HCT116 (cell line): ENCODE data around the gene RIMS1. TPM values are rescaled to one million over a fixed set of nuclear protein-coding genes. Genes with fewer than 3 reads are reported as not detected.

Experiments
- ATAC-seq: fragments of 200-7000 bp; cut with Tn5 transposase; 2 replicates; pipeline ENCODE4 v1.9.1; 2020; ENCODE audit warnings: mild to moderate bottlenecking, moderate library complexity
- BruUV-seq: library from RNA; stranded (reverse); fragments of 400-500 nt; replicated peaks from 2 replicates; lab custom pipeline; 2021; lab: Mats Ljungman, UMichigan
- CTCF ChIA-PET: fragments of 300-600 bp; sonication (Branson Sonifier 250); formaldehyde crosslinking; loops from one replicate; lab custom pipeline; 2021; ENCODE audit warnings: antibody characterized with exemption; lab: Charles Lee
- POLR2A ChIA-PET: fragments of 300-600, 350-600 bp; sonication (Branson Sonifier 250); formaldehyde crosslinking; loops from one replicate; lab custom pipeline; 2021; ENCODE audit warnings: antibody characterized with exemption; lab: Charles Lee
- RAD21 ChIA-PET, 2 experiments: fragments of 300-600 bp; sonication (Branson Sonifier 250); formaldehyde crosslinking; loops; one replicate each; lab custom pipeline; 2023; ENCODE audit warnings: low total read pairs in 2 of 2; ENCODE audit not compliant: uncharacterized antibody in 2 of 2, unreplicated experiment in 2 of 2, low non-redundant PET in 1 of 2; lab: Charles Lee
- DNase-seq: peaks from one replicate; pipeline ENCODE4 v3.0.0-alpha.2; 2010; ENCODE audit warnings: low read depth, low spot score
- H2AFZ ChIP-seq: fragments of 200-600 bp; shearing (Covaris generic), sonication (generic); 2 replicates; pipeline ENCODE4 v1.6.1; 2017; ENCODE audit warnings: low read depth, mixed run types, mixed read lengths, antibody characterized with exemption, low read length; ENCODE audit not compliant: poor library complexity, severe bottlenecking
- H3K27ac ChIP-seq: 2 replicates; pipeline ENCODE4 v1.5.1; 2012; ENCODE audit warnings: low read depth, low read length
- H3K27me3 ChIP-seq: fragments of 200-600 bp; sonication (generic); 2 replicates; pipeline ENCODE4 v1.6.1; 2016; ENCODE audit warnings: mixed run types, low read length, mixed read lengths; ENCODE audit not compliant: insufficient read depth
- H3K36me3 ChIP-seq, 2 experiments: fragments of 200-500 bp in 1 of 2; fragments of 200-600 bp in 1 of 2; sonication (Bioruptor generic) in 1 of 2; sonication (generic) in 1 of 2; 2 replicates each; pipeline versions ENCODE4 v1.5.1 to v1.6.1; 2014 to 2016; ENCODE audit warnings: low read length in 2 of 2, inconsistent platforms in 1 of 2, mixed read lengths in 1 of 2, mixed run types in 1 of 2; ENCODE audit not compliant: insufficient read depth in 2 of 2, control insufficient read depth in 1 of 2
- H3K4me1 ChIP-seq, 2 experiments: fragments of 200-600 bp in 1 of 2; sonication (generic) in 1 of 2; 2 replicates each; pipeline versions ENCODE4 v1.5.1 to v1.6.1; 2012 to 2017; ENCODE audit warnings: low read length in 2 of 2, inconsistent platforms in 1 of 2, mild to moderate bottlenecking in 1 of 2, mixed read lengths in 1 of 2, mixed run types in 1 of 2, moderate library complexity in 1 of 2; ENCODE audit not compliant: insufficient read depth in 2 of 2, control insufficient read depth in 1 of 2
- H3K4me2 ChIP-seq: fragments of 200-600 bp; sonication (generic); 2 replicates; pipeline ENCODE4 v1.6.1; 2017; ENCODE audit warnings: mixed run types, low read length, mixed read lengths
- H3K4me3 ChIP-seq, 2 experiments: fragments of 200-600 bp in 1 of 2; sonication (generic) in 1 of 2; replicated peaks in 1 of 2; 2 replicates each; pipeline ENCODE4 v1.5.1; 2011 to 2016; ENCODE audit warnings: low read length in 2 of 2, control low read depth in 1 of 2, low read depth in 1 of 2, mild to moderate bottlenecking in 1 of 2, mixed read lengths in 1 of 2, mixed run types in 1 of 2
- H3K79me2 ChIP-seq: fragments of 200-600 bp; sonication (generic); 2 replicates; pipeline ENCODE4 v1.6.1; 2017; ENCODE audit warnings: mild to moderate bottlenecking, mixed run types, low read length, moderate library complexity, mixed read lengths; ENCODE audit not compliant: insufficient read depth
- H3K9ac ChIP-seq: fragments of 200-600 bp; sonication (generic); 2 replicates; pipeline ENCODE4 v1.6.1; 2016; ENCODE audit warnings: low read length, mixed read lengths
- H3K9me2 ChIP-seq: fragments of 200-600 bp; sonication (generic), shearing (Covaris generic); 2 replicates; pipeline ENCODE4 v1.6.1; 2017; ENCODE audit warnings: mixed run types, mild to moderate bottlenecking, moderate library complexity; ENCODE audit not compliant: insufficient read depth
- H3K9me3 ChIP-seq, 2 experiments: fragments of 200-500 bp in 1 of 2; fragments of 200-600 bp in 1 of 2; sonication (Bioruptor generic) in 1 of 2; sonication (generic) in 1 of 2; 2 replicates each; pipeline ENCODE4 v1.6.1; 2014 to 2017; ENCODE audit warnings: low read length in 2 of 2, mixed read lengths in 2 of 2, inconsistent platforms in 1 of 2, low read depth in 1 of 2, mild to moderate bottlenecking in 1 of 2, mixed run types in 1 of 2, moderate library complexity in 1 of 2; ENCODE audit not compliant: control insufficient read depth in 1 of 2, insufficient read depth in 1 of 2
- H4K20me1 ChIP-seq: fragments of 200-600 bp; sonication (generic), shearing (Covaris generic); 2 replicates; pipeline ENCODE4 v1.6.1; 2017; ENCODE audit warnings: mixed run types, mild to moderate bottlenecking, moderate library complexity; ENCODE audit not compliant: insufficient read depth
- EGR1 ChIP-seq: IDR thresholded peaks from 2 replicates; pipeline ENCODE4 v1.6.1; 2012; ENCODE audit warnings: low read depth
- EZH2phosphoT487 ChIP-seq: fragments of 200-600 bp; IDR thresholded peaks from 2 replicates; pipeline ENCODE4 v1.6.1; 2018; ENCODE audit warnings: antibody characterized with exemption, borderline replicate concordance
- FOSL1 ChIP-seq: IDR thresholded peaks from 2 replicates; pipeline ENCODE4 v1.6.1; 2012; ENCODE audit warnings: low read depth
- MAX ChIP-seq: IDR thresholded peaks from 2 replicates; pipeline ENCODE4 v1.6.1; 2012
- RAD21 ChIP-seq: IDR thresholded peaks from 2 replicates; pipeline ENCODE4 v1.6.1; 2012; ENCODE audit warnings: low read depth, mild to moderate bottlenecking
- REST ChIP-seq: IDR thresholded peaks from 2 replicates; pipeline ENCODE4 v1.6.1; 2012; ENCODE audit warnings: low read depth
- SIN3A ChIP-seq: IDR thresholded peaks from 2 replicates; pipeline ENCODE4 v1.6.1; 2012; ENCODE audit warnings: low read depth
- SRF ChIP-seq: IDR thresholded peaks from 2 replicates; pipeline ENCODE4 v1.6.1; 2012; ENCODE audit warnings: low read depth
- YY1 ChIP-seq: IDR thresholded peaks from 2 replicates; pipeline ENCODE4 v1.6.1; 2011; ENCODE audit warnings: low read length, low read depth, moderate library complexity, mild to moderate bottlenecking; ENCODE audit not compliant: insufficient replicate concordance; ENCODE audit errors: extremely low read depth
- ZBTB33 ChIP-seq: IDR thresholded peaks from 2 replicates; pipeline ENCODE4 v1.6.1; 2011; ENCODE audit warnings: mild to moderate bottlenecking, low read length, moderate library complexity; ENCODE audit not compliant: insufficient replicate concordance; ENCODE audit errors: extremely low read depth
- ZNF274 ChIP-seq: fragments of 200-500 bp; sonication (Bioruptor generic); IDR thresholded peaks from 2 replicates; pipeline ENCODE4 v1.6.1; 2014; ENCODE audit warnings: mild to moderate bottlenecking, low read depth, low read length, inconsistent platforms
- intact Hi-C: fragments of 100-400 bp; cut with micrococcal nuclease; formaldehyde crosslinking; loops from 2 replicates; pipeline ENCODE4 v1.10.0; 2022
- total RNA-seq: library from RNA; stranded (reverse); gene quantifications from one replicate; pipeline ENCODE4 v1.2.1, GENCODE V29; 2021; ENCODE audit not compliant: unreplicated experiment

The RIMS1 gene
- total RNA-seq, 1 experiment from 2014 or later: not detected

- TF ChIP-seq YY1: no peak
Measured at GRCh38 chr6:72403413-72403812, 517.1 kb downstream of the RIMS1 start (continued).

- no TSS peak for BruUV-seq
- H3K9ac ChIP-seq: no peak overlapping the region
- H2AFZ ChIP-seq: no peak overlapping the region
- no peak overlapping the region for H3K27ac ChIP-seq
- TF ChIP-seq ZNF274 (no peak), EZH2phosphoT487 (no peak), REST (no peak), FOSL1 (no peak), MAX (no peak), SRF (no peak), RAD21 (no peak), SIN3A (no peak), ZBTB33 (no peak), EGR1 (no peak)
- no peaks in the 10 kb centered on the region; the same call in 1 of the 2 replicates for H4K20me1 ChIP-seq
- H3K4me1 ChIP-seq: no peaks in the 10 kb centered on the region
- CTCF ChIA-PET: no interaction called here
- H3K36me3 ChIP-seq: no peaks in the 10 kb centered on the region
- no peaks in the 10 kb centered on the region for H3K9me3 ChIP-seq
- H3K4me3 ChIP-seq: no peak overlapping the region
- peaks cover 10% of the 10 kb centered on the region for H3K27me3 ChIP-seq
- DNase-seq: no peak
- H3K79me2 ChIP-seq: no peaks in the 10 kb centered on the region
- RAD21 ChIA-PET: no interaction called here
- no peak overlapping the region for H3K4me2 ChIP-seq
- no peaks in the 10 kb centered on the region for H3K9me2 ChIP-seq
- POLR2A ChIA-PET: no interaction called here
- intact Hi-C loops: no loop called here
- no peak for ATAC-seq
Measured at GRCh38 chr6:72406517-72406916, 520.2 kb downstream of the RIMS1 start.
